PC-9 (cell line): ENCODE measurements around the gene SLIT1.

Experiments
- CTCF ChIP-seq: fragments of 200-600 bp; sonication (generic); conservative IDR thresholded peaks from 2 replicates; pipeline ENCODE4 v1.6.1; 2017; ENCODE audit warnings: mixed run types, antibody characterized with exemption, mild to moderate bottlenecking, moderate library complexity
- EZH2 ChIP-seq: fragments of 200-600 bp; sonication (generic); IDR thresholded peaks from 2 replicates; pipeline ENCODE4 v1.8.0; 2017; ENCODE audit warnings: antibody characterized with exemption, low read depth

- TF ChIP-seq CTCF (no peak), EZH2 (no peak)
Measured at GRCh38 chr10:97173036-97173435, 12.7 kb downstream of the SLIT1 start.
